CD8-positive, alpha-beta memory T cell (primary cell): ENCODE results near the gene C1QTNF12. TPM values are rescaled to one million over a fixed set of nuclear protein-coding genes. Genes with fewer than 3 reads are reported as not detected.
A peak's percentile ranks its signal among the peaks of the same experiment; 100 is the strongest.

ENCODE experiments used
- CTCF ChIA-PET: fragments of 350-600 bp; sonication (Branson Sonifier 250); formaldehyde crosslinking; loops from one replicate; lab custom pipeline; 2021; ENCODE audit warnings: antibody characterized with exemption; lab: Charles Lee
- POLR2A ChIA-PET: fragments of 350-600 bp; sonication (Branson Sonifier 250); formaldehyde crosslinking; loops from one replicate; lab custom pipeline; 2021; ENCODE audit warnings: antibody characterized with exemption; lab: Charles Lee
- DNase-seq, 5 donors: peaks; one replicate each; pipeline versions ENCODE4 v3.0.0 to v3.0.0-alpha.2; 2020 to 2022; ENCODE audit warnings: mixed read lengths in 1 of 5
- H3K27ac ChIP-seq: one replicate; pipeline ENCODE4 v1.7.0; 2013; ENCODE audit warnings: low read depth, mild to moderate bottlenecking, low read length, moderate library complexity
- H3K27me3 ChIP-seq: 2 replicates; pipeline ENCODE4 v1.7.0; 2013; ENCODE audit warnings: low read length, mild to moderate bottlenecking; ENCODE audit not compliant: insufficient read depth, poor library complexity, severe bottlenecking
- H3K36me3 ChIP-seq: 2 replicates; pipeline ENCODE4 v1.7.0; 2013; ENCODE audit warnings: mild to moderate bottlenecking, low read length, moderate library complexity; ENCODE audit not compliant: insufficient read depth
- H3K4me1 ChIP-seq: 2 replicates; pipeline ENCODE4 v1.7.0; 2013; ENCODE audit warnings: mild to moderate bottlenecking, low read length, moderate library complexity; ENCODE audit not compliant: insufficient read depth
- H3K4me3 ChIP-seq: 2 replicates; pipeline ENCODE4 v1.7.0; 2013; ENCODE audit warnings: mild to moderate bottlenecking, low read length
- H3K9me3 ChIP-seq: 2 replicates; pipeline ENCODE4 v1.7.0; 2013; ENCODE audit warnings: mild to moderate bottlenecking, low read length
- H3K27ac Mint-ChIP-seq, 8 donors: one replicate each; pipeline ENCODE4 v1.8.0; 2020 to 2021; ENCODE audit warnings: mixed read lengths in 8 of 8, mild to moderate bottlenecking in 6 of 8, inconsistent platforms in 3 of 8, moderate library complexity in 3 of 8
- H3K27me3 Mint-ChIP-seq, 2 donors: one replicate each; pipeline ENCODE4 v1.8.0; 2020 to 2021; ENCODE audit warnings: mixed read lengths in 2 of 2, mild to moderate bottlenecking in 1 of 2, moderate library complexity in 1 of 2
- H3K36me3 Mint-ChIP-seq, 3 donors: one replicate each; pipeline ENCODE4 v1.8.0; 2020 to 2021; ENCODE audit warnings: mixed read lengths in 3 of 3, inconsistent platforms in 1 of 3, mild to moderate bottlenecking in 1 of 3
- H3K4me1 Mint-ChIP-seq, 3 donors: one replicate each; pipeline ENCODE4 v1.8.0; 2020 to 2021; ENCODE audit warnings: mixed read lengths in 3 of 3, inconsistent platforms in 1 of 3, mild to moderate bottlenecking in 1 of 3
- H3K4me3 Mint-ChIP-seq, 7 donors: one replicate each; pipeline ENCODE4 v1.8.0; 2020 to 2021; ENCODE audit warnings: mixed read lengths in 7 of 7, mild to moderate bottlenecking in 6 of 7, moderate library complexity in 4 of 7, inconsistent platforms in 2 of 7
- H3K9me3 Mint-ChIP-seq, 5 donors: one replicate each; pipeline ENCODE4 v1.8.0; 2020 to 2022; ENCODE audit warnings: mixed read lengths in 5 of 5, mild to moderate bottlenecking in 3 of 5, moderate library complexity in 2 of 5, inconsistent platforms in 1 of 5
- polyA plus RNA-seq: library from polyadenylated mRNA; unstranded; fragments of 300-500 nt; fragmentation: Illumina TruSeq; gene quantifications from one replicate; pipeline ENCODE4 v1.2.3, GENCODE V29; 2021
- total RNA-seq, 2 experiments: library from RNA; stranded (reverse); gene quantifications; one replicate each; pipeline ENCODE4 v1.2.3, GENCODE V29; 2021

The C1QTNF12 gene
- total and polyA plus RNA-seq, 3 experiments from 2014 or later: 0.51 to 1.1 TPM; not detected in 1

GRCh38 chr1:1200876-1201810 is 45.4 kb downstream of the C1QTNF12 start:
- Mint-ChIP-seq H3K36me3 (no peaks in the 10 kb centered on the region), H3K27ac (peak overlapping the region in 3 of 8 donors; percentile 45 to 87 (median 65)), H3K27me3 (no peaks in the 10 kb centered on the region), H3K9me3 (no peaks in the 10 kb centered on the region), H3K4me1 (peaks cover 0 to 8% (median 0%) of the 10 kb centered on the region in 3 donors), H3K4me3 (peak overlapping the region in 3 of 7 donors; percentile 40 to 88 (median 59))
- ChIA-PET POLR2A (no interaction called here), CTCF (no interaction called here)
- Histone ChIP-seq H3K9me3 (no peaks in the 10 kb centered on the region), H3K36me3 (no peaks in the 10 kb centered on the region), H3K4me1 (peaks cover 7% of the 10 kb centered on the region), H3K27me3 (no peaks in the 10 kb centered on the region), H3K4me3 (no peak overlapping the region), H3K27ac (peak overlapping the region; percentile 31)
- DNase-seq: peak; percentile 80 to 89 (median 84)

DNA sequence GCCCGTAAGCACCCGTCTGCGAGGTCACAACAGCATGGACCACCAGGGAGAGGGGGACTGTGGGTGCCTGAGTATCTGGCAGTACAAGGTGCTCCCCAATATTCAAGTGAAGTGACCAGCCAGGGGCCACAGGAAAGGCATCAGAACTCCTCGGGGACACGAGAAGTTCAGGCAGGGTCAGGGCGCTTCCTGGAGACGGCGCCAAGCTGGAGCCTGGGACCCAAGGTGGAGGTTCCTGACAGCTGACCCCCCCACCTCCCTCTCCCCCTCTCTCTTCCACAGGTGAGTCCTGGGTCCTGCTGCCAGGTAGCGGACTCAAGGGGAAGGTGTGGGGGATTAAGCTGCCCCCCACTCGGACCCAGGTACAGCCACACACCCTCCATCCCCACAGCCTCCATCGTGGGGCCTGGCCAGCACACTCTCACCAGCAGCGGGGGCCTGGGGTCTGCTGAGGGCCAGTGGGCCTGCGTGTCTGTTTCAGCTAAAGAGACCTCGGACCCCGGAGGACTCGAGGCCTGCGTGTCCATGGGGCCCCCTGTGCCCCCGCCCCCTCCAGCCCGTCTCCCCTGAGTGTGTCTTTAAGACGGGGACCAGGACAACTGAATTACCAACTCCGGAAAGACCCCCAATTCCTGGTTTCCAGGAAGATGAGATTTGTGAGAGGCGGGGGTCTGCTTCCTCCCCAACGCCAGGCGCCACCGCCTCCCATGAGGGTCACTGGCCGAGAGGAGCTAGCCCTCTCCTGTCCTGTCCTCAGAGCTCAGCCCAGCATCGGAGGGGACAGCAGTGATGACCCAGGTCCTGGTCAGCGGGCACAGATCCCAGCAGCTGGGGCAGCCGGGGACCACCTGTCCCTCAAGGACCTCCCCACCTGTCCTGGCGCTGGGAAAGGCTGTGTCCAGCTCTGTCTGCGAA is 46.3 kb downstream of the C1QTNF12 start:
- no peak overlapping the region for H3K27ac ChIP-seq
- H3K4me3 ChIP-seq: no peak overlapping the region
- Mint-ChIP-seq H3K27ac (peak overlapping the region in 7 of 8 donors; percentile 29 to 87 (median 84)), H3K4me1 (peaks cover 0 to 8% (median 0%) of the 10 kb centered on the region in 3 donors), H3K9me3 (peaks cover under 1 to 6% (median 1%) of the 10 kb centered on the region in 5 donors), H3K27me3 (peaks cover 0 to under 1% of the 10 kb centered on the region in 2 donors), H3K36me3 (no peaks in the 10 kb centered on the region), H3K4me3 (peak overlapping the region; percentile 30 to 79 (median 63))
- ChIA-PET CTCF (no interaction called here), POLR2A (no interaction called here)
- no peaks in the 10 kb centered on the region for H3K27me3 ChIP-seq
- peaks cover 7% of the 10 kb centered on the region for H3K4me1 ChIP-seq
- H3K36me3 ChIP-seq: no peaks in the 10 kb centered on the region
- no peaks in the 10 kb centered on the region for H3K9me3 ChIP-seq
- peak in 1 of 5 donors; percentile 53 for DNase-seq

GRCh38 chr1:1199141-1199960 is 47.2 kb downstream of the C1QTNF12 start:
- H3K4me1 ChIP-seq: peaks cover 7% of the 10 kb centered on the region
- Mint-ChIP-seq H3K4me1 (peaks cover 0 to 8% (median 0%) of the 10 kb centered on the region in 3 donors), H3K9me3 (peaks cover 4 to 9% (median 7%) of the 10 kb centered on the region in 5 donors), H3K36me3 (no peaks in the 10 kb centered on the region), H3K27me3 (peaks cover 0 to 2% of the 10 kb centered on the region in 2 donors), H3K4me3 (peak overlapping the region; percentile 30 to 79 (median 59)), H3K27ac (peak overlapping the region in 7 of 8 donors; percentile 29 to 87 (median 81))
- no peaks in the 10 kb centered on the region for H3K36me3 ChIP-seq
- ChIA-PET CTCF (no interaction called here), POLR2A (no interaction called here)
- DNase-seq: peak in 2 of 5 donors; percentile 1 to 43
- no peak overlapping the region for H3K27ac ChIP-seq
- no peak overlapping the region for H3K4me3 ChIP-seq
- no peaks in the 10 kb centered on the region for H3K27me3 ChIP-seq
- H3K9me3 ChIP-seq: peaks cover 4% of the 10 kb centered on the region

DNA sequence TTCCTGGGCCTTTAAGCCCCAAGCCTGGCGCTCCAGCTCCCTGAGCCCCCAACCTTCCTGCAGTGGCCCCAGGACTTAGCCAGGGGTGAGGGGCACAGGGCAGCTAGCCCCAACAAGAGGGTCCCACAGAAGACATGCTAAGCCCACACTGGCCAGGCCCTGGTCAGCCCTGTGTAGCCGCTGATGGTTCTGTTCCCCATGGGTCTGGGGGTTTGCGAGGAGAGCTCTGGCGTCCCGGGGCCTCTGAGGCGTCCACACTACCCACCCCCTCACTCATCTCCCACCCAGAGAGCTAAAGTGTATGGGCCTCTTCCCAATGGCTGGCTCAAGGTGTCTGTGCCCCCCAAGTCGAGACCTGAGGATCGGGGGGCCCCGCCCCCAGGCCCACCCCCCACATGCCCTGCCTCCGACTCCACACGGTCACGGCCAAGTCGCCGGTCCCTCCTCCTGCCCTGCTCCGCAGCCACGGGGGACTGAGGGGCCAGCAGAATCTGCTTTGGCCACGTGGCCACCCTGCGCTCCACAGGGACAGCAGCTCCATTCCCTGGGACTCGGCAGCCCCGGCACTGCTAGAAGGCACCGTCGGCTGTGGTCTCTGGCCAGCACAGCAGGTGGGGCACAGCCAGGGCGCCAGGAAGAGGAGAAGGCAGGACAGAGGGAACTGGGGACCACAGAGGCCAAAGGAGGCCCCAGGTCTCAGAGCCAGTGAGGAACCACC is 47.9 kb downstream of the C1QTNF12 start:
- DNase-seq: peak in 1 of 5 donors; percentile 0
- Histone ChIP-seq H3K36me3 (no peaks in the 10 kb centered on the region), H3K9me3 (peaks cover 4% of the 10 kb centered on the region), H3K27ac (no peak overlapping the region), H3K27me3 (no peaks in the 10 kb centered on the region), H3K4me3 (no peak overlapping the region), H3K4me1 (peaks cover 7% of the 10 kb centered on the region)
- H3K4me1 Mint-ChIP-seq: peaks cover 0 to 8% (median 0%) of the 10 kb centered on the region in 3 donors
- H3K27ac Mint-ChIP-seq: peak overlapping the region in 2 of 8 donors; percentile 11 to 47
- ChIA-PET POLR2A (no interaction called here), CTCF (no interaction called here)
- H3K36me3 Mint-ChIP-seq: no peaks in the 10 kb centered on the region
- H3K9me3 Mint-ChIP-seq: peaks cover 4 to 12% (median 7%) of the 10 kb centered on the region in 5 donors
- no peak overlapping the region for H3K4me3 Mint-ChIP-seq
- H3K27me3 Mint-ChIP-seq: peaks cover 0 to 2% of the 10 kb centered on the region in 2 donors

DNA sequence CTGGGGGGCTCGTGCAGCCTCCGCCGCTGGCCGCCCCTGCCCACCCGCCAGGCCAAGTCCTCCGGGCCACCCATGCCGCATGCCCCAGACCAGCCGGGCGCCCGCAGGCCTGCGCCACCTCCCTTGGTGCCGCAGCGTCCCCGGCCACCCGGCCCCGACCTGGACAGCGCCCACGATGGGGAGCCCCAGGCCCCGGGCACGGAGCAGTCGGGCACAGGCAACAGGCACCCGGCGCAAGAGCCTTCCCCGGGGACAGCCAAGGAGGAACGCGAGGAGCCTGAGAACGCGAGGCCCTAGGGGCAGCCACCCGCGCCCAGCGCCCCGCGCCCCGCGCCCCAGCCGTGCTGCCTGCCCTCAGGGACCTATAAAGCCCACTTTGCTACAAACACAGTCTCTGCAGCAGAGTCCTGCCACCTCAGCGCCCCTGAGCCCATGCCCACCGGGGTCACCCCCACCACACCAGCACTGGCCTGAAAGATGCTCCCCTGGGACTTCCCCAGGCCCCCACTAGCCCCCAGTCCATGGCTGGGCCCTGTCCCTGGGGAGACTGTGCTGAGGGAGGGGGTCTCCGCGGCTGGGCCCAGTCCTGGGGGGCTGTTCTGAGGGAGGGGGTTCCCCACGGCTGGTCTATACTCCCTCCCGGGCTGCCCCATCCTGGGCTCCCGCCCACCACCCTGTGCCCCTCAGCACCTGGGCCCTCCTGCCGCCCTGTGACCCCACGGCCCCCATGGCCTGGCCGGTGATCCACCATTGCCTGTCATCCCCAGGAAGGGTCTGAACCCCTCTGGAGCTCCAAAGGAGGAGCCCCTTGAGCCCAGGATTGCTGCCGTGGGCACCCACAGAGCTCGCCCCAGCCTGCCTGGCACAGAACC is 48.7 kb downstream of the C1QTNF12 start:
- CTCF ChIA-PET: no interaction called here
- POLR2A ChIA-PET: no interaction called here

DNA sequence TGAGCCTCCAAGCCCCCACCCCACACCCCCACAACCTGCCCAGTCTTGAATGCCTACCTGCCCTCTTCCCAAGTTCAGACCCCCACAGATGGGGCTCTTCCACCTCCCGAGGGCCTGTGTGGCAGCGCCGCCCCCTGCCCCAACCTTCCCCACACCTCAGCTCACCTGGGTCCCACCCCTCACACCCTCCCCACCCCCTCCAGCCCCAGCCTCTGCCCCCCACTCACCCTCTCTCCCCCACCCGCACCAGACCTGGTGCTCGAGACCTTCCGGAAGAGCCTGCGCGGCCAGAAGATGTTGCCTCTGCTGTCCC is 49.4 kb downstream of the C1QTNF12 start:
- no peak for DNase-seq
- Mint-ChIP-seq H3K36me3 (no peaks in the 10 kb centered on the region), H3K4me3 (no peak overlapping the region), H3K9me3 (peaks cover 6 to 12% (median 7%) of the 10 kb centered on the region in 5 donors), H3K27me3 (peaks cover 0 to 2% of the 10 kb centered on the region in 2 donors), H3K27ac (peak overlapping the region in 1 of 8 donors; percentile 90), H3K4me1 (peaks cover 0 to 8% (median 0%) of the 10 kb centered on the region in 3 donors)
- CTCF ChIA-PET: no interaction called here
- peaks cover 7% of the 10 kb centered on the region for H3K4me1 ChIP-seq
- H3K27me3 ChIP-seq: no peaks in the 10 kb centered on the region
- peaks cover 4% of the 10 kb centered on the region for H3K9me3 ChIP-seq
- H3K4me3 ChIP-seq: no peak overlapping the region
- no peaks in the 10 kb centered on the region for H3K36me3 ChIP-seq
- POLR2A ChIA-PET: no interaction called here
- no peak overlapping the region for H3K27ac ChIP-seq

More for the DNA sequence above, 48.7 kb downstream of the C1QTNF12 start:
- DNase-seq: peak in 2 of 5 donors; percentile 0 to 38
- Mint-ChIP-seq H3K27me3 (peaks cover 0 to 2% of the 10 kb centered on the region in 2 donors), H3K4me3 (no peak overlapping the region), H3K27ac (peak overlapping the region in 1 of 8 donors; percentile 11), H3K9me3 (peaks cover 4 to 12% (median 7%) of the 10 kb centered on the region in 5 donors), H3K36me3 (no peaks in the 10 kb centered on the region), H3K4me1 (peaks cover 0 to 8% (median 0%) of the 10 kb centered on the region in 3 donors)
- Histone ChIP-seq H3K9me3 (peaks cover 4% of the 10 kb centered on the region), H3K27me3 (no peaks in the 10 kb centered on the region), H3K4me1 (peaks cover 7% of the 10 kb centered on the region), H3K36me3 (no peaks in the 10 kb centered on the region), H3K4me3 (no peak overlapping the region), H3K27ac (no peak overlapping the region)
